Stomach (tissue), 4 donors: ENCODE measurements around the gene MAPK8IP2.

Source experiments
- CTCF ChIP-seq, 7 experiments: fragments of 450-650 bp in 4 of 7; fragments of 200-600 bp in 3 of 7; sonication (generic) in 3 of 7; IDR thresholded peaks; one replicate each; pipeline ENCODE4 v1.5.1; 2016 to 2019; ENCODE audit warnings: antibody characterized with exemption in 7 of 7, control low read depth in 2 of 7, mild to moderate bottlenecking in 1 of 7
- EP300 ChIP-seq: sonication (generic); formaldehyde crosslinking; IDR thresholded peaks from one replicate; pipeline ENCODE4 v1.6.1; 2017; ENCODE audit warnings: antibody characterized with exemption
- POLR2A ChIP-seq, 4 donors: fragments of 450-650 bp; IDR thresholded peaks; one replicate each; pipeline ENCODE4 v1.6.1; 2016; ENCODE audit warnings: antibody characterized with exemption in 4 of 4, control low read depth in 2 of 4, mild to moderate bottlenecking in 1 of 4, moderate library complexity in 1 of 4

- no peak for TF ChIP-seq CTCF (IDR thresholded peaks at IDR 0.05)
- TF ChIP-seq EP300, result no peak
- TF ChIP-seq POLR2A (IDR thresholded peaks at IDR 0.05), result no peak
Observed at GRCh38 chr22:50560034-50560433, 40.6 kb upstream of the MAPK8IP2 start.
